PFSK-1 (cell line): ENCODE measurements around the gene VEGFC.

Experiments
- POLR2AphosphoS5 ChIP-seq: IDR thresholded peaks from 2 replicates; pipeline ENCODE4 v1.6.1; 2012; ENCODE audit warnings: low read depth, mild to moderate bottlenecking, control low read depth, low read length, moderate library complexity
- REST ChIP-seq, 2 experiments: IDR thresholded peaks; 2 replicates each; pipeline versions ENCODE4 v1.6.1 to v1.8.0; 2011 to 2012; ENCODE audit warnings: low read depth in 2 of 2, low read length in 2 of 2, control low read depth in 1 of 2, inconsistent platforms in 1 of 2, mild to moderate bottlenecking in 1 of 2, moderate library complexity in 1 of 2; ENCODE audit not compliant: insufficient read depth in 1 of 2
- TAF1 ChIP-seq: IDR thresholded peaks from 2 replicates; pipeline ENCODE4 v1.6.1; 2012; ENCODE audit warnings: low read length, control low read depth, borderline replicate concordance; ENCODE audit not compliant: insufficient read depth

GRCh38 chr4:176825586-176825985, 32.9 kb upstream of the VEGFC start:
- TF ChIP-seq TAF1: no peak
- TF ChIP-seq POLR2AphosphoS5: no peak
- TF ChIP-seq REST (IDR thresholded peaks at IDR 0.05; ENCODE audit: insufficient read depth in 1 of 2, low read depth in 2 of 2, low read length in 2 of 2): no peak
